Measurements from ENCODE around the gene HOXD3.

- TF ChIP-seq PURB (CRISPR knock-in tag; IDR thresholded peaks at IDR 0.05; ENCODE audit: low read depth): no peak
- TF ChIP-seq HDAC1 (IDR thresholded peaks at IDR 0.05): no peak
- no peak for TF ChIP-seq CTCF (IDR thresholded peaks at IDR 0.05 in 2 of 3, conservative IDR thresholded peaks at IDR 0.05 in 1 of 3; ENCODE audit: insufficient read depth in 2 of 3, low read depth in 1 of 3, low read length in 3 of 3)
- no peak for TF ChIP-seq CBFB (CRISPR knock-in tag; IDR thresholded peaks at IDR 0.05)
- no peak for TF ChIP-seq FOXK2 (conservative IDR thresholded peaks at IDR 0.05 in 1 of 2, IDR thresholded peaks at IDR 0.05 in 1 of 2; ENCODE audit: low read depth in 2 of 2)
- TF ChIP-seq POLR2A (conservative IDR thresholded peaks at IDR 0.05): no peak
- no peak for TF ChIP-seq ZNF384 (IDR thresholded peaks at IDR 0.05; ENCODE audit: low read depth, low read length)
Measured at GRCh38 chr2:176158186-176158591, 1.1 kb downstream of the HOXD3 start.

Data from K562 (cell line).